ENCODE results near the gene LSMEM2. TPM values are rescaled to one million over a fixed set of nuclear protein-coding genes. Genes with fewer than 3 reads are reported as not detected.
"Not testable (repeated sequence)": the region's sequence is repeated elsewhere in the genome, so short reads cannot be mapped to it uniquely, and the experiment has no call there.

Gene LSMEM2
- total and polyA plus RNA-seq, 8 donors: 0.15 to 0.61 (median 0.41) TPM; not detected in 1

- H3K4me1 ChIP-seq: peaks cover 3 to 17% of the 10 kb centered on the region in 2 donors
- DNase-seq: no peak
- peaks cover 0 to 10% of the 10 kb centered on the region in 2 donors for H3K36me3 ChIP-seq
- H3K9me3 ChIP-seq: no peaks in the 10 kb centered on the region
- ATAC-seq: no peak
- no peak for TF ChIP-seq CTCF (IDR thresholded peaks at IDR 0.05)
- intact Hi-C loops (cut with DNase I): no loop called here
- no peak overlapping the region for H3K4me3 ChIP-seq
- no peak overlapping the region for H3K27ac ChIP-seq
- peaks cover 0 to 47% of the 10 kb centered on the region in 2 donors for H3K27me3 ChIP-seq
These were observed 586 bp upstream of the LSMEM2 start for GRCh38 chr3:50278123-50278879.

GRCh38 chr3:50279255-50280016 lies 549 bp downstream of the LSMEM2 start:
- DNase-seq: peak in 1 of 4 donors; percentile 26
- intact Hi-C loops (cut with DNase I): no loop called here

GRCh38 chr3:50284121-50284520 lies 5.2 kb downstream of the LSMEM2 start:
- DNase-seq; ATAC-seq; H3K4me1 ChIP-seq; H3K27ac ChIP-seq; intact Hi-C loops (cut with DNase I); H3K9me3 ChIP-seq; H3K27me3 ChIP-seq; H3K4me3 ChIP-seq: not testable (repeated sequence)
- H3K36me3 ChIP-seq: peaks cover 0 to 33% of the 10 kb centered on the region in 2 donors

More at GRCh38 chr3:50279255-50280016, 549 bp downstream of the LSMEM2 start:
- Histone ChIP-seq H3K4me3 (no peak overlapping the region), H3K27ac (no peak overlapping the region), H3K4me1 (peaks cover 0 to 5% of the 10 kb centered on the region in 2 donors), H3K27me3 (peaks cover 0 to 35% of the 10 kb centered on the region in 2 donors), H3K36me3 (peaks cover 0 to 10% of the 10 kb centered on the region in 2 donors), H3K9me3 (no peaks in the 10 kb centered on the region)
- no peak for ATAC-seq
- TF ChIP-seq CTCF (IDR thresholded peaks at IDR 0.05): no peak

- DNase-seq (peak in 1 of 4 donors; percentile 65), ATAC-seq (no peak)
- H3K9me3 ChIP-seq: no peaks in the 10 kb centered on the region
- H3K27me3 ChIP-seq: no peaks in the 10 kb centered on the region
- TF ChIP-seq CTCF (IDR thresholded peaks at IDR 0.05): no peak
- no peak overlapping the region for H3K27ac ChIP-seq
- intact Hi-C loops (cut with DNase I): no loop called here
- H3K4me1 ChIP-seq: peaks cover 5 to 7% of the 10 kb centered on the region in 2 donors
- H3K4me3 ChIP-seq: no peak overlapping the region
- peaks cover 0 to 48% of the 10 kb centered on the region in 2 donors for H3K36me3 ChIP-seq
These were observed 7.7 kb downstream of the LSMEM2 start for GRCh38 chr3:50286322-50287227.

- ATAC-seq: no peak
- Histone ChIP-seq H3K36me3 (peaks cover 0 to 48% of the 10 kb centered on the region in 2 donors), H3K4me3 (no peak overlapping the region), H3K4me1 (peaks cover 5 to 9% of the 10 kb centered on the region in 2 donors), H3K27ac (no peak overlapping the region), H3K9me3 (no peaks in the 10 kb centered on the region), H3K27me3 (no peaks in the 10 kb centered on the region)
- DNase-seq: no peak
- intact Hi-C loops (cut with DNase I): no loop called here
- no peak for TF ChIP-seq CTCF (IDR thresholded peaks at IDR 0.05)
These were observed 8.4 kb downstream of the LSMEM2 start for GRCh38 chr3:50287262-50287661.
